ENCODE measurements around the gene EMP2. TPM values are rescaled to one million over a fixed set of nuclear protein-coding genes. Genes with fewer than 3 reads are reported as not detected.

Gene EMP2
- total and polyA plus RNA-seq, 2 of the 4 experiments (the other 2 are of a cell fraction) = 13.8 to 18.3 TPM

- ATAC-seq (ENCODE audit: low read depth) (no peak), DNase-seq (no peak)
- dilution Hi-C loops (cut with HindIII; ENCODE audit: low sequenced_read_pairs, unreplicated experiment) (no loop called here), in situ Hi-C loops (cut with MboI; ENCODE audit: low sequenced_read_pairs) (no loop called here), intact Hi-C loops (cut with micrococcal nuclease) (no loop called here)
- ChIA-PET CTCF (no interaction called here), POLR2A (ENCODE audit: unreplicated experiment) (no interaction called here)
- 100% methylated on average over 1 of the region's 6 CpGs; no CpG with 5 or more reads in 1 of the 2 experiments for WGBS, 2 experiments (ENCODE audit: extremely low coverage in 2 of 2, insufficient read length in 1 of 2)
- no peak overlapping the region for H3K4me2 ChIP-seq (ENCODE audit: low read depth, low read length)
- peaks cover 4% of the 10 kb centered on the region; the same call in 1 of the 2 replicates for H3K9me1 ChIP-seq (ENCODE audit: insufficient read depth, low read length)
- H3K27ac ChIP-seq (ENCODE audit: insufficient read depth, low read length) = no peak overlapping the region
- H2BK15ac ChIP-seq (ENCODE audit: low read depth, low read length) = no peak overlapping the region
- no peak overlapping the region for H3K9ac ChIP-seq (ENCODE audit: low read depth, low read length)
- H4K5ac ChIP-seq (ENCODE audit: low read depth, low read length) = no peak overlapping the region
- H3K18ac ChIP-seq (ENCODE audit: low read depth, low read length) = no peak overlapping the region
- no TSS peak for BruUV-seq (replicated peaks)
- H3K23ac ChIP-seq (ENCODE audit: low read depth, low read length) = no peak overlapping the region
- H2AK9ac ChIP-seq (replicated peaks; ENCODE audit: low read depth, low read length, poor library complexity) = no peak overlapping the region
- peaks cover 20% of the 10 kb centered on the region for H3K36me3 ChIP-seq (ENCODE audit: control insufficient read depth, insufficient read depth, low read length)
- H3K56ac ChIP-seq (ENCODE audit: extremely low read depth, insufficient read depth, low read length) = no peak overlapping the region
- H2AFZ ChIP-seq (replicated peaks; ENCODE audit: low read length, poor library complexity) = no peak overlapping the region
- peaks cover 4% of the 10 kb centered on the region; the same call in 1 of the 2 replicates for H3K9me3 ChIP-seq (ENCODE audit: control insufficient read depth, insufficient read depth, low read length)
- H3K27me3 ChIP-seq (ENCODE audit: control insufficient read depth, insufficient read depth, low read length) = no peaks in the 10 kb centered on the region
- no peaks in the 10 kb centered on the region for H4K20me1 ChIP-seq (ENCODE audit: insufficient read depth, low read length)
- no peak overlapping the region for H3K4ac ChIP-seq (ENCODE audit: low read depth, low read length)
- no peaks in the 10 kb centered on the region for H3K4me1 ChIP-seq (ENCODE audit: control insufficient read depth, insufficient read depth, low read length)
- no peak overlapping the region for H3K14ac ChIP-seq (replicated peaks; ENCODE audit: low read depth, low read length)
- no peak overlapping the region for H2BK5ac ChIP-seq (ENCODE audit: low read depth, low read length, poor library complexity, severe bottlenecking)
- H2BK20ac ChIP-seq (ENCODE audit: low read depth, low read length) = no peak overlapping the region
- no peak overlapping the region for H4K91ac ChIP-seq (ENCODE audit: insufficient read depth, low read depth, low read length)
- H2BK120ac ChIP-seq (ENCODE audit: low read depth, low read length) = no peak overlapping the region
- H3K4me3 ChIP-seq (ENCODE audit: insufficient read depth, low read depth, low read length) = no peak overlapping the region
- H3K79me1 ChIP-seq (ENCODE audit: low read depth in 1 of 2, low read length in 2 of 2) = peaks cover 8 to 9% of the 10 kb centered on the region in 2 experiments; a peak in 3 of 4 replicates
- H2AK5ac ChIP-seq (ENCODE audit: low read depth, low read length) = no peak overlapping the region
- H4K8ac ChIP-seq (ENCODE audit: low read depth in 2 of 2, low read length in 2 of 2) = no peak overlapping the region
- no peak for TF ChIP-seq RAD21 (IDR thresholded peaks at IDR 0.05; ENCODE audit: low read length)
- no peak for TF ChIP-seq RFX5 (IDR thresholded peaks at IDR 0.05; ENCODE audit: low read depth, low read length)
- no peak for TF ChIP-seq FOS (IDR thresholded peaks at IDR 0.05; ENCODE audit: low read depth, low read length)
- TF ChIP-seq CEBPB (IDR thresholded peaks at IDR 0.05; ENCODE audit: low read depth, low read length) = no peak
- TF ChIP-seq CHD1 (IDR thresholded peaks at IDR 0.05; ENCODE audit: low read depth, low read length) = no peak
- TF ChIP-seq POLR2A (IDR thresholded peaks at IDR 0.05; ENCODE audit: low read depth, low read length) = no peak
- TF ChIP-seq MAFK (IDR thresholded peaks at IDR 0.05; ENCODE audit: low read depth, low read length) = no peak
- no peak for TF ChIP-seq SMC3 (IDR thresholded peaks at IDR 0.05; ENCODE audit: low read depth, low read length)
- TF ChIP-seq NFE2L2 (IDR thresholded peaks at IDR 0.05; ENCODE audit: low read depth, low read length) = no peak
- no peak for TF ChIP-seq BHLHE40 (IDR thresholded peaks at IDR 0.05; ENCODE audit: low read depth, low read length)
- TF ChIP-seq MXI1 (IDR thresholded peaks at IDR 0.05; ENCODE audit: borderline replicate concordance, low read depth, low read length) = no peak
- TF ChIP-seq USF2 (IDR thresholded peaks at IDR 0.05; ENCODE audit: low read depth, low read length) = no peak
- TF ChIP-seq ELK1 (IDR thresholded peaks at IDR 0.05; ENCODE audit: borderline replicate concordance, low read depth, low read length) = no peak
- TF ChIP-seq CTCF (conservative IDR thresholded peaks at IDR 0.05; ENCODE audit: low read depth, low read length) = no peak
- no peak for TF ChIP-seq RCOR1 (IDR thresholded peaks at IDR 0.05; ENCODE audit: insufficient replicate concordance, low read length)
These were observed 32.7 kb downstream of the EMP2 start for GRCh38 chr16:10547708-10548107.
